Mucosa of gallbladder (tissue), 1 donor: Measurements from ENCODE around the gene DCHS1. TPM values are rescaled to one million over a fixed set of nuclear protein-coding genes. Genes with fewer than 3 reads are reported as not detected.

ENCODE experiments used
- DNase-seq: peaks from one replicate; pipeline ENCODE4 v3.0.0-alpha.2; 2020; ENCODE audit warnings: low spot score
- total RNA-seq: library from RNA; stranded (reverse); gene quantifications from one replicate; pipeline ENCODE4 v1.2.1, GENCODE V29; 2021
- donor health status: DM: no; HTN: no; CAD: no.

DCHS1 gene
- total RNA-seq, 1 donor from 2014 or later = 25.1 TPM

DNA sequence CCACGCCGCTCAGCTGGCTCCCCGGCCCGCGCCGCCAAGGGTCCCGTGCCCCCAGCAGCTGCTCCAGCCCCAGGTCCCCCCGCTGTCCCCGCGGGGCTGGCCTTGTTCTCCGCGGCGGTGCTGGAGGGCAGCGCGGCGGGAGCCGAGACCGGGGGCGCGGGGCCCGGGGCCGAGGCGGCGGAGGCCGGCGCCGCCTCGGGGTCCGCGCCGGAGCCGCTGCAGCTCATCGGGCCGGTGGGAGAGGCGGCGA, 43.7 kb downstream of the DCHS1 start:
- no peak for DNase-seq

DNA sequence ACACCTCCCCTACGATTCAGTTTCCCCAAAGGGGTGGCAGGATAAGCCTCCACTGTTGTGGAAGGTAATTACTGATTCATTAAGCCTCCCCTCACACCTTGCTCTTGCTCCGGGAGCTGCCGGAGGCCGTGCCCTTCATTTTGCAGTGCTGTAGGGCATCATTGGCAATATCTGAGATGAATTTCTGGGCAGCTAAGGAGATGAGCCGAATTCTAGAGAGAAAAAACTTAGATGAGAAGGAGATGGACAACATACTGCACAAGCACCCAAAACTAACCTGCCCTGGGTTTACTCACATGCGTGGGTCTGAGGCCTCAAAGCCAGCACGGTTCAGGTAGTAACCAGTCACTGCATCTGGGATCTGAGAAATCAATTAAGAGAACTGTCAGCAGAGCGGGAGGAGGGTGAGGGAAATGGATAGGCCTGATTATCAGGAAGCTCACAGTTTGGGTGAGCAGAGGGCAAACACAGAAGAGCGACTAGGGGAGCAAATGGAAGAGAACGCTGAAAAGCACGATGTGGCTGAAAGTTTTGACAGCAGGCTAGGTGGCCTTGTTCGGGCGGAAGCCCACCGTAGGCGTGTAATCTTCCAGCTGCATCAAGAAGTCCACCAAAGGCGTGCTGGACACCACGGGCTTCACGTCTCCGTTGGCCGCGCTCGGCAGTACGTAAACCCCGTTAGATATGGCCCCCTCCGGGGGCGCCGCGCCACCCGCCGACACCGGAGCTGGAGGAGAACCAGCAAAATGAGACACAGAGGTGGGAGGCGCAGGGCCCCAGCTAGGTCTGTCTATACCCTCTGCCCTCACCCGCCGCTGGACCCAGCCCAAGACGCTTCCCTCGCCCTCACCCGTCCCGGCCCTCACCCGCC, 44.3 kb downstream of the DCHS1 start:
- no peak for DNase-seq

- no peak for DNase-seq
These were observed 45.0 kb downstream of the DCHS1 start for GRCh38 chr11:6610591-6610990.

DNA sequence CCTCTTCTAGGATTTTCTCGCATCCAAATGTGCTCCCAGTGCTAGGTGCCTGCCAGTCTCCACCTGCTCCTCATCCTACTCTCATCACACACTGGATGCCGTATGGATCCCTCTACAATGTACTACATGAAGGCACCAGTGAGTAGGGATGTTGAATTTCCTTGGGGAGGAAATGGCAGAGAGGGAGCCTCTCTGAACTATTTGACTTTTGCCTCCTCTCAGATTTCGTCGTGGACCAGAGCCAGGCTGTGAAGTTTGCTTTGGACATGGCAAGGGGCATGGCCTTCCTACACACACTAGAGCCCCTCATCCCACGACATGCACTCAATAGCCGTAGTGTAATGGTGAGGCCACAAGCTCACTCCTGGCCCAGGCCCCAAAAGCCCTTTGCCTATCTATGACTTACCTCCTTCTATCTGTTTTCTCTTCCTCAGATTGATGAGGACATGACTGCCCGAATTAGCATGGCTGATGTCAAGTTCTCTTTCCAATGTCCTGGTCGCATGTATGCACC, 46.0 kb downstream of the DCHS1 start:
- DNase-seq = no peak

- DNase-seq = peak; percentile 9
These were observed 46.7 kb downstream of the DCHS1 start for GRCh38 chr11:6608726-6609501.

DNA sequence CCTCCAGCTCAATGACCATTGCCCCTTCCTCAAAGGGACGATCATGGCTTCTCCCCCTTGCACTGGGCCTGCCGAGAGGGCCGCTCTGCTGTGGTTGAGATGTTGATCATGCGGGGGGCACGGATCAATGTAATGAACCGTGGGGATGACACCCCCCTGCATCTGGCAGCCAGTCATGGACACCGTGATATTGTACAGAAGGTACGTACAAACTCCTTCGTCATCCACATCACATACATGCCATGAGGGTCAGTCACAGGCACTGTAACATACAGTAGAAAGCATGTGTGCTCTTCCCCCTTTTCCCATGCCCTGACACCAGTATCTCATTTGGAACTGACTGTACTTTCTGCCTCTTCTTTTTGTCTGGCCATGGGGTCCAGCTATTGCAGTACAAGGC, 47.6 kb downstream of the DCHS1 start:
- peak; percentile 9 for DNase-seq

DNA sequence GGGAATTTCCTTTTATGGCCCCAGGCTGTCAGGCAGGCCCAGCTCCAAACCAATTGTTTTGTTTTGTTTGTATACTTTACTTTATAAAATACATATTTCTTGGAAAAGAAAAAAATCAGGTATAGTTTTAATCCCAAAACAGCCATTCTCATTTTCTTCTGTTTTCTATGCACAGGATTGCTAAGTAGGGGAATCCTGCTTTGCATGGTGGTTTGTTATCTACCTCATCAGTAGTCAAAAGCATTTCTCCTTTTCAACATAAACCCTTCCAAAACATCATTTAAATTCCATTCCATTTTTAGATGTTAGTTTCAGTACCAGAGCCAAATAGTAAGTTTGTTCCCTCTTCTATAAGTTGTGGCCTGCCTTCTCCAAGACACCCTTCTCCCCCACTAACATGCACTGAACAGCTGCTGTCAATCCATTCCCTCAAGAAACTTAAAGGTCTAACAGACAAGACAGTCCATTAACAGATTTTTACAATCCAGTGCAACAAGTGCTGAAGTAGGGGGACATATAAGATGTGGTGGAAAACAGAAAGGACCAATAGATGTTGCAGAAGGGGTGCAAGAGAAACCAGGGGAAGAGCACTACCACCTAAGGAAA, 48.3 kb downstream of the DCHS1 start:
- no peak for DNase-seq

- peak; percentile 92 for DNase-seq
These were observed 49.0 kb downstream of the DCHS1 start for GRCh38 chr11:6606471-6607189.

DNA sequence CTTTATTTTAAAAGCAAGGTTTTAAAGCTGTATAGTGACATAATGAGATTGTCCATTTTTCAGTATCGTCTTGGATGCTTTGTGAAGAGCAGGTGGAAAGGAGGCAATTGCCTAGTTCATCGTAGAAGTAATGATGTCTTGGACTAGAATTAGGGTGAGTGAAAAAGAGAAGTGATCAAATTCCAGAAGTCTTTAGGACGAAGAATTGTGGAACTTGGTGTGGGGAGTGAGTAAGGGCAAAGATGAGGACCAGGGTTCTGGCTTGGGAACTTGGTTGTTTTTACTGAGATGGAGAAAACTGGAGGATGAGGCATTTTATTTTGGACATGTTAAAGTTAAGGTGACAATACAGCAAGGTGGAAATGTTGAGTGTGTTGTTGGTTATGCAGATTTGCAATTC, 50.8 kb downstream of the DCHS1 start:
- no peak for DNase-seq

DNA sequence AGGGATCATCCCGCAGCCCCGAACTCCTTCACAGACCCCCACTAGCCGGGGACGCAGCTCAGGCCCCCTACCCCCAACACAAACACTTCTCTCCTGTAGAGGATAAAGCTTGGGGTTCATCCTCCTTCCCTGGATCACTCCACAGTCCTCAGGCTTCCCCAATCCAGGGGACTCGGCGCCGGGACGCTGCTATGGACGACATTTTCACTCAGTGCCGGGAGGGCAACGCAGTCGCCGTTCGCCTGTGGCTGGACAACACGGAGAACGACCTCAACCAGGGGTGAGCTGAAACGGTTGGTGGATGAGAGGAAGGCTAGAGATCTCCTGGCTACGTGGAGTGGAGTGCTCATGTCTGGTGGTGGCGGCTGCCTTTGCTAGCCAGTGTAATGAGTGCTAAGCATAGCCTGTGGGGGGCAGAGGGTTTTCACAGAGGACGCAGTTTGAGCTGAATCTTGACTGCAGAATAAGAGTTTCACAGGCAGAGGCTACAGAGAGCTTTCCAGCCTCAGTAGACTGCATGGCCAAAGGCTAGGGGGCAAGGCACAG, 51.5 kb downstream of the DCHS1 start:
- peak; percentile 56 for DNase-seq

DNA sequence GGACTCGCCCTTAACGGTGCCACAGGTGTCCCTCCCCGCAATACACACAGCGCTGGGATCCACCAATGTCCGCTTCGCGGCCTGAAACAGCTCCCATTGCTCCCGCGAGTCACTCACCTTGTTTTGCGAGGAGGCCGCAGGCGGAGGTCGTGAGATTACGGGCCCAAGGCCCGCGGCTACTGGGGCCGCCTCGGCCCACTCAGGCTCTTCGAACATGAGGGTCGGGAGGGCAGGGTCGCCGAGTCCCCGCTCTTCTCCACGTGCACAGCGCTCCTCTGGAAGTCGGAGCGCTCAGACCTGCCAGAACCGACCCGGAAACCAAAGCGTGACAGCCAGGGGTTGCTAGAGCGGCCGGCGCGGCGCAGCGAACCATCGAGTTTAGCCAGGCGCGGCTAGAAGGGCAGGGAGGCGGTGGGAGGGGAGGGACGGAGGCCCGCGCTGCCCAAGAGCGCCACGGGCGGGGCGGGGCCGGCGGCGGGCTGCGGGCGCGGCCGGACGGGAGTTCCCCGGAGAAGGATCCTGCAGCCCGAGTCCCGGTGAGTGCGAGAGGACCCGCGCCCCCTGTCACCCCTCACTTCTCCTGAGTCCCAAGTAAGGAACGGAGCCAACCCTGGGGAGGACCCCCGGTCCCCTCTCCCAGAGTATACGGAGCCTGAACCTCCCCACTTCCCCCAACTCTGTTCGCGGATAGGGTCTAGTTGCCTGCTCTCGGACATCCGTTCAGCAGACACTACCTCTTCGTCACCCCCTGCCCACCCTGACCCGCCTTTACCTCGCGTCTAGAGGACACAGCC, 52.1 kb downstream of the DCHS1 start, which contains the start of the genes ILK and RRP8:
Gene ILK (plus strand): TSS at position 488 of the 794 bp plus-strand sequence. CDS start 498 bp downstream, outside the sequence.
Gene RRP8 (minus strand): TSS at position 330 of the 794 bp plus-strand sequence. CDS start 114 bp downstream, at position 216.
- peak; percentile 90 for DNase-seq

DNA sequence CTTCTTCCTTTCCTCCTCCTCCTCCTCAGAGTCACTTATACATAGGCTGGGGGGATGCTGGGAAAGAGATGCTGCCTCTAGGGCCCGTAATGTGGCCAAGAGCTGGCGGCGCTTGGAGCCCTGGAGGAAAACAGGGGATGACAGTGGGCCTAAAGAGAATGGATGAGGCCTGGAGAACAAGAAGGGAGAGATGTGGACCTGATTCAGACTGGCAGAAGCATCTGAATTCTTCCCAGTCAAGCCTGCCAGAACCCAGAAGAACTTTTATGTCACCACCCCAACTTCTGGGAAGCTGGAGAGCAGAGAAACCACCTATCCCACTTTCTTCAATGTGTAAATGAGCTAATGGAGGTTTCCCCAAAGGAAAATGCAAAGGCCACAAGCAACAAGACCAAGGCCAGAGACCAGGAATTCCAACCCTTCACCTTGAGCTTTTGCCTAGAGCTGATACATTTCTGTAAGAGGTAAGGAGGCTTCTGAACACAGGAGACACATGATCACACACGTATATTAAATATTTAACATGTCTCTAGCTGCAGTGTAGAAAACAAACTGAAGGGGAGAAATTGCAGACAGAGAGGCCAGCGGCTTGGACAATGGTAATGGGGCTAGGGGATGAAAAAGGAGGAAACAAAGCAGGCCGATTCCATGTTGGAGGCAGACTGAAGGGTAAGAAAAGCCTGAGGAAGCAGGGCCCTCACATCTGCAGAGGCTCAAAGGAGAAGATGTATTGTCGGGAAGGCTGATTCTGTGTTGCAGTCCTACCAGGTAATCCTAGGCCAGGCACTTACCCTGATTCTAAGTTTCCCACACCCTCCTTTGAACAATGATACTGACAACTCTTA, 53.3 kb downstream of the DCHS1 start:
- DNase-seq = peak; percentile 9

- DNase-seq = peak; percentile 9
These were observed 54.6 kb downstream of the DCHS1 start for GRCh38 chr11:6601041-6601461.

DNA sequence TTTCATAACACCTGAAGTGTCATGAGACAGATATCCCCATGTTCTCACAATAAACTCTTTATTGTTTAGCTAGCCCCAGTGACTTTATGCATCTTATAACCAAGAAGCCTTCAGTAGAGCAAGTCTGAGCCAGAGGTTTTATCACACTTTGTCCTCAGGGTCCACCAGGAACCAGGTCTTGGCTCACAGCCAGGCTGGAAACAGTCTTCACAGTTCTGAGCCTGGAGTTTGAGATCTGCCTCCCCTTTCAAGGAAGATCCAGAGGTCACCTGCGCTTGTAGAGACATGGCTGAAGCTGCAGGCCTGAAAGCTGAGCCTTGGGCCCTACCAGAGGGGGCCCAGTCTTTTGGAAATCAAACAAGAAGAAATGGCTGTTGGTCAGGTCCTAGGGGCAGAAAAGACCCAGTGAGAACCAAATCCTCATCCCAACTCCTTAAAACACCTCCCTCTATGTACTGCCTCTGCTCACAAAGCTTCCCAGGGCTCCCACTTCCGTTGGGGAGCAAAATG, 55.7 kb downstream of the DCHS1 start:
- DNase-seq = peak; percentile 7

- no peak for DNase-seq
These were observed 56.2 kb downstream of the DCHS1 start for GRCh38 chr11:6599449-6599848.

GRCh38 chr11:6598555-6598954, 57.1 kb downstream of the DCHS1 start:
- no peak for DNase-seq

DNA sequence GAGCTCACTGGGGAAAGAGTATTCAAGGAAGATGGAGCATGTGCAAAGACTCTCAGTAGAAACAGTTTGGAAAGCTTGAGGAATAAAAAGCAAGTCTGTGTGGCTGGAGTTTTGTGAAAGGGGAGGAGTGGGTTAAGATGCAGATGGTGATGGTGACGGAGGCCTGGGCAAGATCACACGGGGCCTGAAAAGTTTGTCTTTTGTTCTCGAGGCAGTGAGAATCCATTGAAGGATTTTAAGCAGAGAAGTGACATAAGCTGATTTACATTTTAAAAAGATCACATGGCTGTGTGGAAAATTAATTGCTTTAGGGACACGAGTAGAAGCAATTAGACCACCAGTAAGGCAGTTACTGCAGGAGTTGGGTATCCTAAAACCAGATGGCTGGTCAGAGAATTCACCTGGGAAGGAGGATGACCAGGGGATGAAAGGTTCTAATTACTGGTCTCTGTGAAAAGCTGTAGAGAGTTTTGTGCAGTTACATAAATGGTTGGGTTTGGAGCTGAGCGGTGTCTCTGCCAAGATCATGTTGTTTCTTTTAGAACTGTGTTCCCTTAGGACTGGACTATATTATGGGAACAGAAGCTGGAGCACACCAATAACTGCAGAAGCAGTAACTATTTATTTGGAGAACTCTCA, 59.3 kb downstream of the DCHS1 start:
- DNase-seq = no peak

- no peak for DNase-seq
These were observed 61.4 kb downstream of the DCHS1 start for GRCh38 chr11:6594142-6594768.
